Neuronal stem cell (in vitro differentiated cells): ENCODE measurements around the gene G3BP2.

Experiments used
- DNase-seq: peaks from one replicate; pipeline ENCODE4 v3.0.0-alpha.2; 2013; ENCODE audit warnings: low spot score
- H2AFZ ChIP-seq: one replicate; pipeline ENCODE4 v1.6.1; 2013; ENCODE audit warnings: mild to moderate bottlenecking, low read length, inconsistent platforms
- H2AK5ac ChIP-seq: 2 replicates; pipeline ENCODE4 v1.6.1; 2013; ENCODE audit warnings: low read depth, mild to moderate bottlenecking, inconsistent platforms, low read length, moderate library complexity, mixed read lengths
- H2BK120ac ChIP-seq: 2 replicates; pipeline ENCODE4 v1.6.1; 2013; ENCODE audit warnings: low read depth, mild to moderate bottlenecking, inconsistent platforms, low read length, moderate library complexity, mixed read lengths
- H2BK12ac ChIP-seq: one replicate; pipeline ENCODE4 v1.6.1; 2013; ENCODE audit warnings: low read length, inconsistent platforms
- H2BK15ac ChIP-seq: 2 replicates; pipeline ENCODE4 v1.6.1; 2013; ENCODE audit warnings: mild to moderate bottlenecking, low read length, inconsistent platforms, mixed read lengths
- H2BK5ac ChIP-seq: one replicate; pipeline ENCODE4 v1.6.1; 2013; ENCODE audit warnings: inconsistent platforms, mild to moderate bottlenecking, low read length, moderate library complexity
- H3K14ac ChIP-seq: one replicate; pipeline ENCODE4 v1.6.1; 2013; ENCODE audit warnings: low read length, inconsistent platforms
- H3K18ac ChIP-seq: 2 replicates; pipeline ENCODE4 v1.6.1; 2013; ENCODE audit warnings: low read length, inconsistent platforms
- H3K23ac ChIP-seq: 2 replicates; pipeline ENCODE4 v1.6.1; 2013; ENCODE audit warnings: low read depth, mild to moderate bottlenecking, mixed read lengths, low read length, inconsistent platforms; ENCODE audit not compliant: poor library complexity
- H3K27ac ChIP-seq: replicated peaks from 3 replicates; pipeline ENCODE4 v1.5.1; 2013; ENCODE audit warnings: low read length, inconsistent platforms
- H3K27me3 ChIP-seq, 3 experiments: 2 replicates each; pipeline ENCODE4 v1.6.1; 2013; ENCODE audit warnings: low read length in 3 of 3, mild to moderate bottlenecking in 2 of 3, inconsistent platforms in 1 of 3, low read depth in 1 of 3, mixed read lengths in 1 of 3, moderate library complexity in 1 of 3; ENCODE audit not compliant: control insufficient read depth in 3 of 3, insufficient read depth in 3 of 3
- H3K36me3 ChIP-seq, 2 donors: replicated peaks in 1 of 2; 2 replicates each; pipeline ENCODE4 v1.6.1; 2013; ENCODE audit warnings: low read length in 2 of 2; ENCODE audit not compliant: control insufficient read depth in 2 of 2, insufficient read depth in 2 of 2
- H3K4ac ChIP-seq: 2 replicates; pipeline ENCODE4 v1.6.1; 2013; ENCODE audit warnings: inconsistent platforms, mild to moderate bottlenecking, low read length, moderate library complexity
- H3K4me1 ChIP-seq, 2 donors: 1 replicate in 1 of 2; 2 replicates in 1 of 2; pipeline ENCODE4 v1.6.1; 2013; ENCODE audit warnings: low read length in 2 of 2, low read depth in 1 of 2; ENCODE audit not compliant: control insufficient read depth in 2 of 2, insufficient read depth in 1 of 2
- H3K4me2 ChIP-seq: one replicate; pipeline ENCODE4 v1.6.1; 2013; ENCODE audit warnings: mild to moderate bottlenecking, low read length, inconsistent platforms; ENCODE audit not compliant: insufficient read depth, poor library complexity, severe bottlenecking
- H3K4me3 ChIP-seq, 2 donors: 2 replicates each; pipeline ENCODE4 v1.5.1; 2013; ENCODE audit warnings: low read length in 2 of 2, mild to moderate bottlenecking in 2 of 2, inconsistent platforms in 1 of 2, moderate library complexity in 1 of 2
- H3K79me1 ChIP-seq: one replicate; pipeline ENCODE4 v1.6.1; 2013; ENCODE audit warnings: low read depth, mild to moderate bottlenecking, inconsistent platforms, low read length, moderate library complexity
- H3K9ac ChIP-seq: one replicate; pipeline ENCODE4 v1.6.1; 2013; ENCODE audit warnings: mild to moderate bottlenecking, low read depth, low read length, inconsistent platforms; ENCODE audit not compliant: poor library complexity
- H3K9me3 ChIP-seq, 2 donors: replicated peaks in 1 of 2; 2 replicates each; pipeline versions ENCODE3 to v1.6.1; 2013; ENCODE audit warnings: low read length in 2 of 2, mild to moderate bottlenecking in 2 of 2, inconsistent platforms in 1 of 2, low read depth in 1 of 2, mixed read lengths in 1 of 2, moderate library complexity in 1 of 2; ENCODE audit not compliant: control insufficient read depth in 2 of 2, insufficient read depth in 1 of 2
- H4K8ac ChIP-seq: one replicate; pipeline ENCODE4 v1.6.1; 2013; ENCODE audit warnings: low read depth, mild to moderate bottlenecking, inconsistent platforms, low read length, moderate library complexity
- H4K91ac ChIP-seq: one replicate; pipeline ENCODE4 v1.6.1; 2013; ENCODE audit warnings: low read length, low read depth, mild to moderate bottlenecking, inconsistent platforms; ENCODE audit not compliant: poor library complexity
- WGBS, 2 donors: extraction: QIAGEN DNeasy Blood & Tissue Kit; methylation state at CpG; one replicate each; pipeline ENCODE4 v1.1.7; 2013; ENCODE audit warnings: missing lambda C conversion rate in 2 of 2, mixed read lengths in 1 of 2; ENCODE audit not compliant: insufficient read length in 2 of 2, insufficient replicate concordance in 1 of 2; ENCODE audit errors: extremely low coverage in 2 of 2; 5-methylcytosine and 5-hydroxymethylcytosine counted together

G3BP2 gene

DNA sequence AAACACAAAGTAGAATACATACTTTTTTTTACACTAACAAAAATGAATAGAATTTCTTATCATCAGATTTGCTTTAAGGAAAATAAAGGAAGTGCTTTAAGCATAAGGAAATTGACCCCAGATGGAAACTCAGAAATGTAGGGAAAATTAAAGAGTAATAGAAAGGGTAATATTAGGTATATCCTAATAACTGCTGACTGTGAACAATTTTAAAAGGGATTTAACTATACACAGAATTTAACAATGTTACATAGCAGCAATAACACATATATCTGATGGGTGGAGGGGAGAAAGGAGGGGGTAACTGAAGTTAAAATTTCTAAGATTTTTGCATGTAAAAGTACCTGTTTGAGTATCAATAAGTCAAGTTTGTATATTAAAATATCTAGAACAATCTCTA, 51.5 kb downstream of the G3BP2 start:
- no peak overlapping the region for H3K4me2 ChIP-seq
- H3K4me3 ChIP-seq: no peak overlapping the region
- H3K79me1 ChIP-seq: no peaks in the 10 kb centered on the region
- H3K4ac ChIP-seq: no peak overlapping the region
- no peak overlapping the region for H4K91ac ChIP-seq
- H3K18ac ChIP-seq: no peak overlapping the region
- no peak overlapping the region for H2BK12ac ChIP-seq
- no peak overlapping the region for H2BK15ac ChIP-seq
- H3K4me1 ChIP-seq: no peaks in the 10 kb centered on the region
- no peaks in the 10 kb centered on the region for H3K9me3 ChIP-seq
- H2BK5ac ChIP-seq: no peak overlapping the region
- no peaks in the 10 kb centered on the region for H3K36me3 ChIP-seq
- no peak overlapping the region for H3K14ac ChIP-seq
- H3K9ac ChIP-seq: no peak overlapping the region
- H2AFZ ChIP-seq: no peak overlapping the region
- no peak for DNase-seq
- no peak overlapping the region for H4K8ac ChIP-seq
- no peak overlapping the region for H3K23ac ChIP-seq
- H2BK120ac ChIP-seq: no peak overlapping the region
- no peak overlapping the region for H3K27ac ChIP-seq
- no peaks in the 10 kb centered on the region for H3K27me3 ChIP-seq
- no peak overlapping the region for H2AK5ac ChIP-seq

DNA sequence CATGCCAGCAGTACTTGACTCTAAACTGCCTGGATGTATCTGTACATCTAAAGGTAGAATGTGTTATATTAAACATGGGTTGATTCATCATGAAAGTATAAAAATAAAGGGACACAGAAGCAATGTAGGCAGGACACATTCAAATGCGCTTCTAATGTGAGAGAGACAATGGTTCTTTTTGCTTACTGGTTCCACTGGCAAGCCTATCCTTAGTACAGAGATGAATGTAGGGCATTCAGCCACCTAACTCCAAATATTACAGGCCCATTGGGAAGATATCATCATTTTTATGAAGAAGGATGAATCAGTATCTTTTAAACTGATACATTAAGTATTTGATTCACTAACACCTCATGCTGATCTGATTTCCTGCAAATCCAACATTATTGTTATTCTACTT, 60.9 kb downstream of the G3BP2 start:
- Histone ChIP-seq H2BK5ac (no peak overlapping the region), H3K27me3 (no peaks in the 10 kb centered on the region), H3K4me2 (no peak overlapping the region), H3K79me1 (no peaks in the 10 kb centered on the region), H3K4me1 (no peaks in the 10 kb centered on the region), H3K36me3 (no peaks in the 10 kb centered on the region), H4K91ac (no peak overlapping the region), H3K18ac (no peak overlapping the region), H3K4ac (no peak overlapping the region), H2AFZ (no peak overlapping the region), H3K27ac (no peak overlapping the region), H4K8ac (no peak overlapping the region), H3K23ac (no peak overlapping the region), H2BK12ac (no peak overlapping the region), H3K9ac (no peak overlapping the region), H2BK120ac (no peak overlapping the region), H3K9me3 (no peaks in the 10 kb centered on the region), H3K14ac (no peak overlapping the region), H2BK15ac (no peak overlapping the region), H3K4me3 (no peak overlapping the region), H2AK5ac (no peak overlapping the region)
- no peak for DNase-seq
- no CpG with 5 or more reads among the region's 1 CpG for WGBS, 2 donors

DNA sequence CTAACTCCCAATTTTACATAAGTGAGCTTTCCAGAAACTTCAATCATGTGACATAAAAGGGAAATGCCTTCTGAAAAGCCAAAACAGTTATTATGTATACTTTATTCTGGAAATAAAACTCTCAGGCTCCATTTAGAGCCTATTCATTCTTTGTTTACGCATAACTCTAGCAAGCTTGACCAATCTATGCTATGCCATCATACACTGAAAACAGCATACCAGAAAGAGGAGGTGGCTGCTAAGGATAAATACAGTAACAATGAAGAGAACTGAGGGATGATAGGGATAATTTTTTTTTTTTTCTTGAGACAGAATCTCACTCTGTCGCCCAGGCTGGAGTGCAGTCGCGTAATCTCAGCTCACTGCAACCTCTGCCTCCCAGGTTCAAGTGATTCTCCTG, 67.3 kb downstream of the G3BP2 start:
- Histone ChIP-seq H3K79me1 (no peaks in the 10 kb centered on the region), H2BK12ac (no peak overlapping the region), H2AK5ac (no peak overlapping the region), H3K4me3 (no peak overlapping the region), H3K14ac (no peak overlapping the region), H2BK120ac (no peak overlapping the region), H3K36me3 (no peaks in the 10 kb centered on the region), H3K4me1 (no peaks in the 10 kb centered on the region), H3K4ac (no peak overlapping the region), H3K4me2 (no peak overlapping the region), H2AFZ (no peak overlapping the region), H3K9ac (no peak overlapping the region), H4K8ac (no peak overlapping the region), H3K18ac (no peak overlapping the region), H3K27me3 (no peaks in the 10 kb centered on the region), H3K9me3 (no peaks in the 10 kb centered on the region), H2BK5ac (no peak overlapping the region), H3K27ac (no peak overlapping the region), H3K23ac (no peak overlapping the region), H4K91ac (no peak overlapping the region), H2BK15ac (no peak overlapping the region)
- no peak for DNase-seq
- WGBS, 2 donors: no CpG with 5 or more reads among the region's 4 CpGs

DNA sequence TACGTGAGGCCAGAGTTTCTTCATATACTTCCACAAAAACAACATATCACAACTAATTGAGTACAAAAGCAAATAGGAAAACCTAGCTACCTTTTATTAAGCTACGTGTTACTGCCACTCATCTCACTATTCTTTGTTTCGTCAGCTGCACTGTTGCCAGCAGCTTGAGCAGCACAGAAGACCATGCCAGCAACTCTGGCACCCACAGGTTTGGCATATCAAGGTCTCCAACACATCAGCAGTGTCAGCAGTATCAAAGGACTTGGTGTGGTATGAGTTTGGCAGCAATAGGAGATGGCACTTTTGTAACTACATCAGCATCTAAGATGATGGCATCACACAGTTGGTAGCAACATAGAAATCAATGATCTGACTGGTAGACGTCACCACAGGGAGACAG, 73.6 kb downstream of the G3BP2 start:
- Histone ChIP-seq H2BK15ac (no peak overlapping the region), H2AFZ (no peak overlapping the region), H3K4ac (no peak overlapping the region), H4K8ac (no peak overlapping the region), H3K36me3 (no peaks in the 10 kb centered on the region), H2BK12ac (no peak overlapping the region), H3K23ac (no peak overlapping the region), H3K79me1 (no peaks in the 10 kb centered on the region), H3K9me3 (no peaks in the 10 kb centered on the region), H2AK5ac (no peak overlapping the region), H3K4me1 (no peaks in the 10 kb centered on the region), H3K4me2 (no peak overlapping the region), H2BK120ac (no peak overlapping the region), H3K9ac (no peak overlapping the region), H3K27ac (no peak overlapping the region), H2BK5ac (no peak overlapping the region), H3K27me3 (no peaks in the 10 kb centered on the region), H4K91ac (no peak overlapping the region), H3K18ac (no peak overlapping the region), H3K14ac (no peak overlapping the region), H3K4me3 (no peak overlapping the region)
- WGBS, 2 donors: no CpG with 5 or more reads among the region's 4 CpGs
- no peak for DNase-seq
